Effector memory CD8-positive, alpha-beta T cell (primary cell): ENCODE results near the gene WRAP73.
A peak's percentile ranks its signal among the peaks of the same experiment; 100 is the strongest.

Experiments used
- ATAC-seq: fragments of 150-1000 bp; cut with Tn5 transposase; replicated peaks from 2 replicates; pipeline ENCODE4 v1.10.0; 2021; ENCODE audit warnings: mild to moderate bottlenecking, moderate library complexity
- DNase-seq, 3 experiments: peaks; one replicate each; pipeline ENCODE4 v3.0.0; 2021
- H3K27ac Mint-ChIP-seq, 2 donors: one replicate each; pipeline ENCODE4 v1.8.0; 2022; ENCODE audit warnings: mild to moderate bottlenecking in 2 of 2, mixed read lengths in 2 of 2, moderate library complexity in 2 of 2
- H3K27me3 Mint-ChIP-seq, 2 donors: one replicate each; pipeline ENCODE4 v1.8.0; 2022; ENCODE audit warnings: mixed read lengths in 2 of 2
- H3K36me3 Mint-ChIP-seq: one replicate; pipeline ENCODE4 v1.8.0; 2022; ENCODE audit warnings: mild to moderate bottlenecking, moderate library complexity, mixed read lengths; ENCODE audit not compliant: insufficient read depth
- H3K4me1 Mint-ChIP-seq, 2 donors: one replicate each; pipeline ENCODE4 v1.8.0; 2022; ENCODE audit warnings: low read depth in 2 of 2, mixed read lengths in 2 of 2
- H3K4me3 Mint-ChIP-seq, 2 donors: one replicate each; pipeline ENCODE4 v1.8.0; 2022; ENCODE audit warnings: mild to moderate bottlenecking in 2 of 2, mixed read lengths in 2 of 2, moderate library complexity in 2 of 2
- H3K9me3 Mint-ChIP-seq, 2 donors: one replicate each; pipeline ENCODE4 v1.8.0; 2022; ENCODE audit warnings: mixed read lengths in 2 of 2

WRAP73 gene

GRCh38 chr1:3609016-3609768 is 40.7 kb downstream of the WRAP73 start:
- Mint-ChIP-seq H3K4me3 (no peak overlapping the region), H3K27me3 (peaks cover 0 to 9% of the 10 kb centered on the region in 2 donors), H3K4me1 (peaks cover 7 to 9% of the 10 kb centered on the region in 2 donors), H3K27ac (no peak overlapping the region), H3K9me3 (no peaks in the 10 kb centered on the region), H3K36me3 (no peaks in the 10 kb centered on the region)
- ATAC-seq, result no peak
- no peak for DNase-seq

- Mint-ChIP-seq H3K27ac (no peak overlapping the region), H3K27me3 (peaks cover 0 to 9% of the 10 kb centered on the region in 2 donors), H3K4me3 (no peak overlapping the region), H3K4me1 (peaks cover 7 to 9% of the 10 kb centered on the region in 2 donors), H3K36me3 (no peaks in the 10 kb centered on the region), H3K9me3 (no peaks in the 10 kb centered on the region)
- DNase-seq, result no peak
- no peak for ATAC-seq
These were observed 41.7 kb downstream of the WRAP73 start for GRCh38 chr1:3608154-3608553.

- no peak overlapping the region for H3K4me3 Mint-ChIP-seq
- DNase-seq, result no peak
- H3K4me1 Mint-ChIP-seq, result peaks cover 7 to 9% of the 10 kb centered on the region in 2 donors
- no peaks in the 10 kb centered on the region for H3K9me3 Mint-ChIP-seq
- H3K36me3 Mint-ChIP-seq, result no peaks in the 10 kb centered on the region
- ATAC-seq, result no peak
- H3K27ac Mint-ChIP-seq, result no peak overlapping the region
- peaks cover 0 to 9% of the 10 kb centered on the region in 2 donors for H3K27me3 Mint-ChIP-seq
These were observed 42.2 kb downstream of the WRAP73 start for GRCh38 chr1:3607703-3608065.

- no peaks in the 10 kb centered on the region for H3K36me3 Mint-ChIP-seq
- H3K9me3 Mint-ChIP-seq, result no peaks in the 10 kb centered on the region
- DNase-seq (no peak), ATAC-seq (no peak)
- H3K27me3 Mint-ChIP-seq, result peaks cover 0 to 6% of the 10 kb centered on the region in 2 donors
- peaks cover 7 to 9% of the 10 kb centered on the region in 2 donors for H3K4me1 Mint-ChIP-seq
- no peak overlapping the region for H3K27ac Mint-ChIP-seq
- H3K4me3 Mint-ChIP-seq, result no peak overlapping the region
These were observed 42.9 kb downstream of the WRAP73 start for GRCh38 chr1:3606779-3607702.

GRCh38 chr1:3604997-3605823 is 44.7 kb downstream of the WRAP73 start:
- no peaks in the 10 kb centered on the region for H3K9me3 Mint-ChIP-seq
- no peak overlapping the region for H3K4me3 Mint-ChIP-seq
- DNase-seq, result no peak
- no peak for ATAC-seq
- H3K27ac Mint-ChIP-seq, result no peak overlapping the region
- no peaks in the 10 kb centered on the region for H3K27me3 Mint-ChIP-seq
- H3K36me3 Mint-ChIP-seq, result no peaks in the 10 kb centered on the region
- H3K4me1 Mint-ChIP-seq, result no peaks in the 10 kb centered on the region

- Mint-ChIP-seq H3K9me3 (no peaks in the 10 kb centered on the region), H3K36me3 (no peaks in the 10 kb centered on the region), H3K4me3 (no peak overlapping the region), H3K4me1 (no peaks in the 10 kb centered on the region), H3K27me3 (no peaks in the 10 kb centered on the region), H3K27ac (no peak overlapping the region)
- DNase-seq (no peak), ATAC-seq (no peak)
These were observed 45.4 kb downstream of the WRAP73 start for GRCh38 chr1:3604468-3604974.

GRCh38 chr1:3603571-3604467 is 46.1 kb downstream of the WRAP73 start:
- DNase-seq (no peak), ATAC-seq (no peak)
- Mint-ChIP-seq H3K36me3 (no peaks in the 10 kb centered on the region), H3K4me1 (peaks cover 3 to 4% of the 10 kb centered on the region in 2 donors), H3K9me3 (no peaks in the 10 kb centered on the region), H3K4me3 (no peak overlapping the region), H3K27ac (no peak overlapping the region), H3K27me3 (no peaks in the 10 kb centered on the region)

GRCh38 chr1:3603156-3603555 is 46.7 kb downstream of the WRAP73 start:
- no peak for ATAC-seq
- Mint-ChIP-seq H3K4me1 (peaks cover 6 to 8% of the 10 kb centered on the region in 2 donors), H3K9me3 (no peaks in the 10 kb centered on the region), H3K27ac (no peak overlapping the region), H3K36me3 (no peaks in the 10 kb centered on the region), H3K27me3 (no peaks in the 10 kb centered on the region), H3K4me3 (no peak overlapping the region)
- no peak for DNase-seq

GRCh38 chr1:3602375-3602774 is 47.5 kb downstream of the WRAP73 start:
- no peak overlapping the region for H3K4me3 Mint-ChIP-seq
- no peak overlapping the region for H3K27ac Mint-ChIP-seq
- H3K4me1 Mint-ChIP-seq, result peaks cover 14 to 16% of the 10 kb centered on the region in 2 donors
- ATAC-seq, result no peak
- no peaks in the 10 kb centered on the region for H3K27me3 Mint-ChIP-seq
- H3K9me3 Mint-ChIP-seq, result no peaks in the 10 kb centered on the region
- DNase-seq, result no peak
- H3K36me3 Mint-ChIP-seq, result peaks cover 4% of the 10 kb centered on the region

GRCh38 chr1:3601743-3602142 is 48.2 kb downstream of the WRAP73 start:
- Mint-ChIP-seq H3K27ac (no peak overlapping the region), H3K4me3 (no peak overlapping the region), H3K9me3 (no peaks in the 10 kb centered on the region), H3K27me3 (no peaks in the 10 kb centered on the region), H3K4me1 (peaks cover 18 to 19% of the 10 kb centered on the region in 2 donors), H3K36me3 (peaks cover 4% of the 10 kb centered on the region)
- DNase-seq (no peak), ATAC-seq (no peak)

GRCh38 chr1:3600354-3600753 is 49.5 kb downstream of the WRAP73 start:
- H3K27me3 Mint-ChIP-seq, result no peaks in the 10 kb centered on the region
- DNase-seq (no peak), ATAC-seq (no peak)
- H3K9me3 Mint-ChIP-seq, result no peaks in the 10 kb centered on the region
- H3K36me3 Mint-ChIP-seq, result peaks cover 4% of the 10 kb centered on the region
- H3K4me3 Mint-ChIP-seq, result no peak overlapping the region
- no peak overlapping the region for H3K27ac Mint-ChIP-seq
- H3K4me1 Mint-ChIP-seq, result peaks cover 18 to 19% of the 10 kb centered on the region in 2 donors

GRCh38 chr1:3599816-3600215 is 50.1 kb downstream of the WRAP73 start:
- no peaks in the 10 kb centered on the region for H3K9me3 Mint-ChIP-seq
- peak overlapping the region in 1 of 2 donors; percentile 21 for H3K4me3 Mint-ChIP-seq
- peaks cover 4% of the 10 kb centered on the region for H3K36me3 Mint-ChIP-seq
- H3K27me3 Mint-ChIP-seq, result no peaks in the 10 kb centered on the region
- H3K4me1 Mint-ChIP-seq, result peaks cover 18 to 19% of the 10 kb centered on the region in 2 donors
- H3K27ac Mint-ChIP-seq, result no peak overlapping the region
- DNase-seq (no peak), ATAC-seq (peak; percentile 39)
